Activated T-helper 2 cell treated with anti-CD3 and anti-CD28 coated beads, Interferon-gamma antibody, Interleukin-2, Interleukin-4, amounts not matched to agents 10 μg/mL and 5 μg/mL and 100 μg/mL, durations not matched to agents 14 hours and 24 hours and 36 hours (primary cell): ENCODE results near the gene ATP5PD. TPM values are rescaled to one million over a fixed set of nuclear protein-coding genes. Genes with fewer than 3 reads are reported as not detected.
"Not testable (repeated sequence)": the region's sequence is repeated elsewhere in the genome, so short reads cannot be mapped to it uniquely, and the experiment has no call there.

ENCODE experiments used
- DNase-seq: peaks from one replicate; pipeline ENCODE4 v3.0.0; 2021; ENCODE audit warnings: low spot score
- H3K27ac Mint-ChIP-seq: one replicate; pipeline ENCODE4 v1.8.0; 2021; ENCODE audit warnings: mixed read lengths
- H3K27me3 Mint-ChIP-seq: one replicate; pipeline ENCODE4 v1.8.0; 2021; ENCODE audit warnings: low read depth, mixed read lengths
- H3K36me3 Mint-ChIP-seq: one replicate; pipeline ENCODE4 v1.8.0; 2021; ENCODE audit warnings: low read depth, mixed read lengths
- H3K4me1 Mint-ChIP-seq: one replicate; pipeline ENCODE4 v1.8.0; 2021; ENCODE audit warnings: low read depth, mixed read lengths
- H3K4me3 Mint-ChIP-seq: one replicate; pipeline ENCODE4 v1.8.0; 2021; ENCODE audit warnings: low read depth, mild to moderate bottlenecking, moderate library complexity, mixed read lengths
- H3K9me3 Mint-ChIP-seq: one replicate; pipeline ENCODE4 v1.8.0; 2021; ENCODE audit warnings: mixed read lengths
- intact Hi-C: fragments of 100-400 bp; cut with micrococcal nuclease; formaldehyde crosslinking; loops from one replicate; pipeline ENCODE4 v1.15.1; 2023
- total RNA-seq: library from RNA; stranded (reverse); gene quantifications from 2 replicates; pipeline ENCODE4 v1.2.3, GENCODE V29; 2022

The ATP5PD gene
- total RNA-seq, 1 donor from 2014 or later, result 170 TPM

DNA sequence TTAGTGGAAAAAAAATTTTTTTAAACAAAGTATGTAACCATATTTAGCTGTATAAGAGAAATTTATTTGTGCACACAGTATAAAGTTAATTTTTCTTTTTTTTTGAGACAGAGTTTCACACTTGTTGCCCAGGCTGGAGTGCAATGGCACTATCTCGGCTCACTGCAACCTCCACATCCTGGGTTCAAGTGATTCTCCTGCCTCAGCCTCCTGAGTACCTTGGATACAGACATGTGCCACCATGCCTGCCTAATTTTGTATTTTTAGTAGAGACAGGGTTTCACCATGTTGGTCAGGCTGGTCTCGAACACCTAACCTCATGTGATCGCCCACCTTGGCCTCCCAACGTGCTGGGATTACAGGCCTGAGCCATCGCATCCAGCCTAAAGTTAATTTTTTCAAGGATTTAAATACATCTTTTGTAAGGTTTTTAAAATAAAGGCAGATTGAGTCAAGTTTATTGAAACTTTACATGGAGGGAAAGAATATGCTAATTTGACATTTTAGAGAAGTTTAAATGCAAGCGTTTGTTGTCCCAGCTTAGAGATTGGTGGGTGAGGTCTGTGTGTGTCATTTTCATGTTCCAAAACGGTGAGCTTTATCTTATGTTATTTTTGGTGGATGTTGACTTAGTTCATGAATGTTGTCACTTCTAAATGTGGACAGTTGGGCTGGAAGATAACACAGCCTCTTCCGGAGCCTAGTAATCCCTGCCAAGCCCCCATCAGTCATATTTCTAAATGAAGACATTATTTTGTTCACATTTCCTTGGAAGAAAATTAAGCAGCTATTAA lies 24.9 kb upstream of the ATP5PD start:
- DNase-seq, H3K27me3 Mint-ChIP-seq, H3K4me3 Mint-ChIP-seq, H3K27ac Mint-ChIP-seq, H3K36me3 Mint-ChIP-seq, H3K9me3 Mint-ChIP-seq, intact Hi-C loops: not testable (repeated sequence)
- H3K4me1 Mint-ChIP-seq, result peaks cover 11% of the 10 kb centered on the region

DNA sequence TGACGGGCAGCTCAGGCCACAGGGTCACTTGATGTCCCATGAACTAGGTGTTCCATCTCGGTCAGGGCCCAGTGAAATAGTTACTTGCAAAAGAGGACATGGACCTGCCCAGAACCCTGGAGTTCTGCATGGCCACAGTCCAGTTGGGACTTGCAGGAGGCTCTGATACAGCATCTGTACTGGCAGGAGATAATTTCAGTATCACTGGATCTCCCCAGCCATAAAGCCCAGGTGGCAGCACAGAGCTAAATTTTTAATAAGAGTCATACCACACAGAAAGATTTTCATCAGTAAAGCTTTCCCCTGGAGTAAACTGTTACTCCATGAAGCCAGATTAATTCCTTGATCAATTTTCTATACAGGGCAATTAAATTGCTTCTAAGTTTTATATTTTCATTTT lies 23.0 kb upstream of the ATP5PD start:
- Mint-ChIP-seq H3K9me3 (no peaks in the 10 kb centered on the region), H3K27ac (no peak overlapping the region), H3K4me1 (peaks cover 27% of the 10 kb centered on the region), H3K36me3 (peaks cover 7% of the 10 kb centered on the region), H3K4me3 (no peak overlapping the region), H3K27me3 (no peaks in the 10 kb centered on the region)
- DNase-seq, result no peak
- intact Hi-C loops, result no loop called here

- DNase-seq, result no peak
- Mint-ChIP-seq H3K4me3 (no peak overlapping the region), H3K9me3 (no peaks in the 10 kb centered on the region), H3K27me3 (no peaks in the 10 kb centered on the region), H3K27ac (peak overlapping the region; percentile 40), H3K4me1 (peaks cover 30% of the 10 kb centered on the region), H3K36me3 (peaks cover 16% of the 10 kb centered on the region)
- intact Hi-C loops, result no loop called here
These were observed 22.0 kb upstream of the ATP5PD start for GRCh38 chr17:75068750-75069149.

GRCh38 chr17:75067856-75068255 lies 21.1 kb upstream of the ATP5PD start:
- DNase-seq, result peak; percentile 32
- peak overlapping the region; percentile 78 for H3K27ac Mint-ChIP-seq
- no peaks in the 10 kb centered on the region for H3K9me3 Mint-ChIP-seq
- peaks cover 30% of the 10 kb centered on the region for H3K4me1 Mint-ChIP-seq
- H3K4me3 Mint-ChIP-seq, result no peak overlapping the region
- H3K27me3 Mint-ChIP-seq, result no peaks in the 10 kb centered on the region
- peaks cover 25% of the 10 kb centered on the region for H3K36me3 Mint-ChIP-seq
- intact Hi-C loops, result no loop called here

DNA sequence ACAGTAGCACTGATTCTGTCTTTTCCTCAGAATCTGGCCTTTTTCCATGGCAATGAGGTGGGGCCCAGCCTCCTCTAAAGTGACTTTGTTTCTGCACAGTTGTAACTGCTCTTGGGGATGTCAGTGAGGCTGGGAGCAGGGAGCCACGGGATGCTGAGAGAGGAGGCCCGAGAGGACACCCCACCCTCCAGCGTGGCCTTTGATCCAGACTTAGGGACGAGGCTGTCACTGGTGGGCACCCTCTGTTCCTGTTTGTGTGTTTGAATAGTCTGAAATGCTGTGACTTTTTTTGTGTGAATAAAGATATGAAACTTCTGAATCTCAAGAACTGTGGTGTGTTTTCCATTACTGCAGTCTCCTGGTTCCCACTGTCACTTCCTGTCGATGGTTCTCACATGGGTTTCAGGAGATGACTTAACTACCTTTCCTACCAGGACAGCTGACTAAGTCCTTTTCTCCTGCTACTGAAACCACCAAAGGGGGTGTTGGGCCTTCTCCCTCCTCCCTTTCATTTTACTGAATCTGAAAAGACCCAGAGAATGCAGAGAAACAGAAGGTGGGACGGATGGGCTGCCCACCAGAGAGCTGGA lies 18.9 kb upstream of the ATP5PD start:
- Mint-ChIP-seq H3K27me3 (no peaks in the 10 kb centered on the region), H3K4me3 (no peak overlapping the region), H3K9me3 (no peaks in the 10 kb centered on the region), H3K27ac (peak overlapping the region; percentile 85), H3K4me1 (peaks cover 28% of the 10 kb centered on the region), H3K36me3 (peaks cover 45% of the 10 kb centered on the region)
- intact Hi-C loops, result no loop called here
- DNase-seq, result no peak

- intact Hi-C loops, result no loop called here
- Mint-ChIP-seq H3K9me3 (no peaks in the 10 kb centered on the region), H3K27me3 (no peaks in the 10 kb centered on the region), H3K36me3 (peaks cover 48% of the 10 kb centered on the region), H3K4me3 (no peak overlapping the region), H3K4me1 (peaks cover 31% of the 10 kb centered on the region), H3K27ac (peak overlapping the region; percentile 85)
- no peak for DNase-seq
These were observed 18.2 kb upstream of the ATP5PD start for GRCh38 chr17:75064867-75065561.

GRCh38 chr17:75064460-75064859 lies 17.7 kb upstream of the ATP5PD start:
- peaks cover 52% of the 10 kb centered on the region for H3K36me3 Mint-ChIP-seq
- no peak overlapping the region for H3K27ac Mint-ChIP-seq
- no peaks in the 10 kb centered on the region for H3K27me3 Mint-ChIP-seq

DNA sequence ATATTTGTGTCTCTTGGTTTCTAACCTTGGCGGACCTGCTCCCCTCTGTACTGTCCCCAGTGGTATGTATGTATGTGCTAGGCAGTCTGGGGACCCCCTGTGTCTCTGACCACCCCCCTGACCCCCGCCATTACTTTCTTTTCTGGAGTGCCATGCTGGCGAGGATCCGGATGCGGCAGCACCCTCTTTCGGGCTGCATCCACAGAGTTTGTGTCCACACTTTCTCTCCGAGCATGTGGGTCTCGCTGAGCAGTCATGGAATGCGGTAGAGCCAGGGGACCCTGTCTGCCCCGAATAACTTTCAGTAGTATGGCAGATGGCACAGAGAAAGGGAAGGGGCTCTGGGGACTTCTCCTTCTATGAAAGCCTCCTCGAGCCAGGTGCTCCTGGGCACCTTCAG lies 17.3 kb upstream of the ATP5PD start:
- Mint-ChIP-seq H3K36me3 (peaks cover 55% of the 10 kb centered on the region), H3K4me1 (peaks cover 37% of the 10 kb centered on the region), H3K4me3 (no peak overlapping the region), H3K27ac (no peak overlapping the region), H3K9me3 (no peaks in the 10 kb centered on the region), H3K27me3 (no peaks in the 10 kb centered on the region)
- intact Hi-C loops, result no loop called here
- no peak for DNase-seq

More at GRCh38 chr17:75064460-75064859, 17.7 kb upstream of the ATP5PD start:
- intact Hi-C loops, result no loop called here
- H3K4me1 Mint-ChIP-seq, result peaks cover 35% of the 10 kb centered on the region
- H3K9me3 Mint-ChIP-seq, result no peaks in the 10 kb centered on the region
- H3K4me3 Mint-ChIP-seq, result no peak overlapping the region
- DNase-seq, result no peak

DNA sequence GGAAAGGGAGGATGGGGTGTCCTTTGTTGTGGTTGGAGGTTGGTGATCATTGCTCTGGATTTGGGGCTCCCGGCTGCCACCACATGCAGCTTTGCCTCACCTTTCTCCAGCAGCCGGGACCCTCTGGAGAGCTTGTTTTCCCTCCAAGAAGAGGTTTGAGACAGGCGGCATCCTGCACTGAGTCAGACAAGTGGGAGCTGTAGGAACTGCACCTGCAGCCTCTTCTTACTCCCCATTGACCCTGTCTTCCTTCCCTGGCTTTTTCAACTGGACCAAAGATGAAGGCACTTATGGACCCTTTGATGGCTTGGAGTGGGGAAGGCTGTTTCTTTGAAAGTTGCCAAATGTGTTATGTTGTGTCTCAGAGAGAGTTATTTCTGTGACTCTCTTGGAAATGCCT lies 16.9 kb upstream of the ATP5PD start:
- Mint-ChIP-seq H3K9me3 (no peaks in the 10 kb centered on the region), H3K36me3 (peaks cover 55% of the 10 kb centered on the region), H3K27ac (no peak overlapping the region), H3K4me1 (peaks cover 34% of the 10 kb centered on the region), H3K4me3 (no peak overlapping the region), H3K27me3 (no peaks in the 10 kb centered on the region)
- no peak for DNase-seq
- intact Hi-C loops, result no loop called here

GRCh38 chr17:75063201-75063600 lies 16.4 kb upstream of the ATP5PD start:
- DNase-seq, result no peak
- intact Hi-C loops, result no loop called here
- peaks cover 34% of the 10 kb centered on the region for H3K4me1 Mint-ChIP-seq
- H3K27me3 Mint-ChIP-seq, result no peaks in the 10 kb centered on the region
- H3K36me3 Mint-ChIP-seq, result peaks cover 55% of the 10 kb centered on the region
- H3K27ac Mint-ChIP-seq, result no peak overlapping the region
- no peak overlapping the region for H3K4me3 Mint-ChIP-seq
- H3K9me3 Mint-ChIP-seq, result no peaks in the 10 kb centered on the region

DNA sequence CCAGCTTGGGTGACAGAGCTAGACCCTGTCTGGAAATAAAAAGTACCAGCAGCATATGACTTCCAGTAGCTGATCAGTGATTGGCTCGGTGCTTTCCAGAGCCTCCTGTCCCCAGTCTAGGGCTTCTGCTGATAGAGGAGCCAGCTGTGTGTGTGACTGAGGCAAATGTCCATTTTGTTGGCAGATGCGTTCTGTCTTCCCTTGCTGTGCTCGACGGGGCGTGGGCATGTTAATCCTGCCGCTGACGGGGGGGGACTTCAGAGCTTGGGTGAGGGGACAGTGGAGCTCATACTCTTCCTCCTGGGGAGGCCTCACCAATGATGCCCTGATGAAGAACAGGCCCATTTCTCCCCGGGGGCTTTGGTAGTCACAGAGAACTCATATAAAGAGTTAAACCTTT lies 14.8 kb upstream of the ATP5PD start:
- Mint-ChIP-seq H3K4me3 (no peak overlapping the region), H3K4me1 (peaks cover 27% of the 10 kb centered on the region), H3K27ac (no peak overlapping the region), H3K36me3 (peaks cover 55% of the 10 kb centered on the region), H3K27me3 (no peaks in the 10 kb centered on the region), H3K9me3 (no peaks in the 10 kb centered on the region)
- no peak for DNase-seq
- intact Hi-C loops, result no loop called here

DNA sequence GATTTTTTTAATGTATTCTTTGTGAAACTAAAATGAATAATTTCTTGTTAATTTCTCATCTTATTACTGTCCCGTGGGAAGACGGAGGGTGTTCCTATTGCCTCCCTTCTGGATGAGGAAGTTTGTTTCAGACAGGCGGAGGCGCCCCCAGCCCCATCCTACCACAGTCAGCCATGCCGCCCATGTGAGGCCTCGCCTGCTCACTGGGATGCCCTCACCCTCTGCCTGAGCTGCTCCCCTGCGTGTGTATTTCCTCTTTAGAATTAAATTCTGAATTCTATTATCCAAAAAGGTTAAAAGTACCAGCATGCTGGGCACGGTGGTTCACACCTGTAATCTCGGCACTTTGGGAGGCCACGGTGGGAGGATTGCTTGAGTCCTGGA lies 14.3 kb upstream of the ATP5PD start:
- Mint-ChIP-seq H3K4me3 (no peak overlapping the region), H3K9me3 (no peaks in the 10 kb centered on the region), H3K27me3 (no peaks in the 10 kb centered on the region), H3K27ac (no peak overlapping the region), H3K4me1 (peaks cover 25% of the 10 kb centered on the region), H3K36me3 (peaks cover 61% of the 10 kb centered on the region)
- DNase-seq, result no peak
- intact Hi-C loops, result no loop called here

GRCh38 chr17:75060434-75061054 lies 13.8 kb upstream of the ATP5PD start:
- Mint-ChIP-seq H3K36me3 (peaks cover 60% of the 10 kb centered on the region), H3K4me3 (no peak overlapping the region), H3K27ac (no peak overlapping the region), H3K4me1 (peaks cover 21% of the 10 kb centered on the region), H3K9me3 (no peaks in the 10 kb centered on the region), H3K27me3 (no peaks in the 10 kb centered on the region)
- DNase-seq, result no peak
- intact Hi-C loops, result no loop called here
